Parathyroid adenoma (tissue), 2 donors: Measurements from ENCODE around the gene TNNI3.
A peak's percentile ranks its signal among the peaks of the same experiment; 100 is the strongest.

ENCODE experiments used
- H2AFZ ChIP-seq: fragments of 300-600 bp; sonication (generic); one replicate; pipeline ENCODE4 v1.7.0; 2017; ENCODE audit warnings: antibody characterized with exemption, mild to moderate bottlenecking
- H3K27ac ChIP-seq: fragments of 300-600 bp; sonication (generic); one replicate; pipeline ENCODE4 v1.7.0; 2017
- H3K27me3 ChIP-seq: fragments of 300-600 bp; sonication (generic); one replicate; pipeline ENCODE4 v1.7.0; 2017; ENCODE audit warnings: low read length; ENCODE audit not compliant: control insufficient read depth, insufficient read depth
- H3K36me3 ChIP-seq: fragments of 300-600 bp; sonication (generic); one replicate; pipeline ENCODE4 v1.7.0; 2017; ENCODE audit warnings: low read length; ENCODE audit not compliant: control insufficient read depth, insufficient read depth
- H3K4me1 ChIP-seq: fragments of 300-600 bp; sonication (generic); one replicate; pipeline ENCODE4 v1.7.0; 2017; ENCODE audit warnings: control low read depth
- H3K4me2 ChIP-seq: fragments of 300-600 bp; sonication (generic); one replicate; pipeline ENCODE4 v1.7.0; 2017; ENCODE audit warnings: low read length
- H3K4me3 ChIP-seq: fragments of 300-600 bp; sonication (generic); one replicate; pipeline ENCODE4 v1.7.0; 2017; ENCODE audit warnings: low read depth, low read length
- H3K79me2 ChIP-seq: fragments of 300-600 bp; sonication (generic); one replicate; pipeline ENCODE4 v1.7.0; 2017; ENCODE audit warnings: control low read depth
- H3K9ac ChIP-seq: fragments of 300-600 bp; sonication (generic); one replicate; pipeline ENCODE4 v1.7.0; 2017; ENCODE audit warnings: mild to moderate bottlenecking
- H3K9me3 ChIP-seq: fragments of 300-600 bp; sonication (generic); one replicate; pipeline ENCODE4 v1.7.0; 2017; ENCODE audit warnings: low read length; ENCODE audit not compliant: control insufficient read depth
- CTCF ChIP-seq: fragments of 300-600 bp; sonication (generic); IDR thresholded peaks from one replicate; pipeline ENCODE4 v1.7.0; 2017; ENCODE audit warnings: antibody characterized with exemption, mild to moderate bottlenecking
- donor health status: primary hyperparathyroidism.

TNNI3 gene

DNA sequence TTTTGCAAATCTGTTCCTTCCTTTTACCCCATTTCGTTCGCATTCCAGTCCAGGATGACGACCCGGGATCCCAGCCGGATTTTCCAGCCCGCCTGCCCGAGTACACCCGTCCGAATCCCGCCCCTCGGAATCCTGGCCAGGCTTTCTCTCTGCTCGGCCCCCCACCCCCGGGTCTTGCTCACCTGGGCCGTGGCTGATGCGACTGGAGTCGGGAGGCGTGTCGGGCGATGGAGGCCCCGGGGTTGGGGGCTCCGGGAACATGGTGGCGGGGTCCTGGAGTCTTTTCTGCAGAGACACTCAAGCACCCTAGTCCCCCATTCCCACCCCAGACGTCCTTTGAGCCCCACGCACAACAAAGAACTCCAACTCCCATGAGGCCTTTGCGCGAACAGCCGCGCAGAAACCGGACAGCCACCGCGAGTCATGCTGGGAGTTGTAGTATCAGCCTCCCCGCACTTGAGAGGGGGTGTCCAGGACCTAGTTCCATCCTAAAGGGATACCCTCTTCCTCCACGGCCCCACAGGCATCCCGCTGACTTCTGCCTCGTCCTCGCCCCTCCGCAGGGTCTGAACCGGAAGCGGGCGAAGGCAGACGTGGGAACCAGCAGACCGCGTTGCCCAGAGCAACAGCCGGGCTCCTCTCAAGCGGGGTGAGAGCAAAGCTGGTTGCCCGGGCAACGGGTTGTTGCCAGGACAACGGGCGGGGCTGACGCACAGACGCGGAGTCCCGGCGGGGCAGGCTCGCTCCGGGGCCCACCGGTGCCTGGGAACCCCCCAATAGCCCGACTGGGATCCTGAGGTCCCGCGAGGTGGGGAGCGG lies 21.5 kb upstream of the TNNI3 start:
- H3K4me2 ChIP-seq: peak overlapping the region; percentile 64
- no peaks in the 10 kb centered on the region for H3K27me3 ChIP-seq
- H3K27ac ChIP-seq: no peak overlapping the region
- peak overlapping the region; percentile 80 for H2AFZ ChIP-seq
- peak overlapping the region; percentile 46 for H3K4me3 ChIP-seq
- H3K9ac ChIP-seq: no peak overlapping the region
- no peaks in the 10 kb centered on the region for H3K9me3 ChIP-seq
- TF ChIP-seq CTCF: no peak
- no peaks in the 10 kb centered on the region for H3K4me1 ChIP-seq
- H3K36me3 ChIP-seq: no peaks in the 10 kb centered on the region
- no peaks in the 10 kb centered on the region for H3K79me2 ChIP-seq

- Histone ChIP-seq H3K4me2 (no peak overlapping the region), H3K79me2 (no peaks in the 10 kb centered on the region), H3K27ac (no peak overlapping the region), H3K9me3 (no peaks in the 10 kb centered on the region), H2AFZ (no peak overlapping the region), H3K36me3 (no peaks in the 10 kb centered on the region), H3K4me3 (no peak overlapping the region), H3K9ac (no peak overlapping the region), H3K27me3 (no peaks in the 10 kb centered on the region), H3K4me1 (no peaks in the 10 kb centered on the region)
- no peak for TF ChIP-seq CTCF
Observed at GRCh38 chr19:55176076-55176475, 18.5 kb upstream of the TNNI3 start.

GRCh38 chr19:55175117-55175867 lies 17.8 kb upstream of the TNNI3 start:
- Histone ChIP-seq H3K27ac (no peak overlapping the region), H3K9ac (no peak overlapping the region), H3K36me3 (no peaks in the 10 kb centered on the region), H3K79me2 (no peaks in the 10 kb centered on the region), H3K9me3 (no peaks in the 10 kb centered on the region), H3K27me3 (no peaks in the 10 kb centered on the region), H3K4me2 (no peak overlapping the region), H2AFZ (no peak overlapping the region), H3K4me3 (no peak overlapping the region), H3K4me1 (no peaks in the 10 kb centered on the region)
- no peak for TF ChIP-seq CTCF

GRCh38 chr19:55174425-55175116 lies 17.0 kb upstream of the TNNI3 start:
- TF ChIP-seq CTCF: no peak
- Histone ChIP-seq H3K27me3 (no peaks in the 10 kb centered on the region), H3K4me2 (no peak overlapping the region), H3K9me3 (no peaks in the 10 kb centered on the region), H3K4me1 (no peaks in the 10 kb centered on the region), H2AFZ (no peak overlapping the region), H3K4me3 (no peak overlapping the region), H3K36me3 (no peaks in the 10 kb centered on the region), H3K79me2 (no peaks in the 10 kb centered on the region), H3K27ac (no peak overlapping the region), H3K9ac (no peak overlapping the region)
